ENCODE data around the gene RABL6.
"Not testable (repeated sequence)": the region's sequence is repeated elsewhere in the genome, so short reads cannot be mapped to it uniquely, and the experiment has no call there.

Gene RABL6, protein sequence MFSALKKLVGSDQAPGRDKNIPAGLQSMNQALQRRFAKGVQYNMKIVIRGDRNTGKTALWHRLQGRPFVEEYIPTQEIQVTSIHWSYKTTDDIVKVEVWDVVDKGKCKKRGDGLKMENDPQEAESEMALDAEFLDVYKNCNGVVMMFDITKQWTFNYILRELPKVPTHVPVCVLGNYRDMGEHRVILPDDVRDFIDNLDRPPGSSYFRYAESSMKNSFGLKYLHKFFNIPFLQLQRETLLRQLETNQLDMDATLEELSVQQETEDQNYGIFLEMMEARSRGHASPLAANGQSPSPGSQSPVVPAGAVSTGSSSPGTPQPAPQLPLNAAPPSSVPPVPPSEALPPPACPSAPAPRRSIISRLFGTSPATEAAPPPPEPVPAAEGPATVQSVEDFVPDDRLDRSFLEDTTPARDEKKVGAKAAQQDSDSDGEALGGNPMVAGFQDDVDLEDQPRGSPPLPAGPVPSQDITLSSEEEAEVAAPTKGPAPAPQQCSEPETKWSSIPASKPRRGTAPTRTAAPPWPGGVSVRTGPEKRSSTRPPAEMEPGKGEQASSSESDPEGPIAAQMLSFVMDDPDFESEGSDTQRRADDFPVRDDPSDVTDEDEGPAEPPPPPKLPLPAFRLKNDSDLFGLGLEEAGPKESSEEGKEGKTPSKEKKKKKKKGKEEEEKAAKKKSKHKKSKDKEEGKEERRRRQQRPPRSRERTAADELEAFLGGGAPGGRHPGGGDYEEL

GRCh38 chr9:136807281-136808074 is at the start of gene RABL6:
Gene RABL6 (plus strand): TSS chr9:136807948. CDS start chr9:136808197, 249 bp downstream.
- peak within 1 kb of the TSS; percentile 86 for H3K4me3 ChIP-seq (ENCODE audit: low read depth, low read length)

- H3K4me3 ChIP-seq (ENCODE audit: low read depth, low read length) = no peak overlapping the region
These were observed 48.7 kb upstream of the RABL6 start for GRCh38 chr9:136759001-136759400.

GRCh38 chr9:136759436-136760325 is 48.1 kb upstream of the RABL6 start:
- no peak overlapping the region for H3K4me3 ChIP-seq (ENCODE audit: low read depth, low read length)

- H3K4me3 ChIP-seq (ENCODE audit: low read depth, low read length) = no peak overlapping the region
These were observed 47.3 kb upstream of the RABL6 start for GRCh38 chr9:136760424-136760823.

DNA sequence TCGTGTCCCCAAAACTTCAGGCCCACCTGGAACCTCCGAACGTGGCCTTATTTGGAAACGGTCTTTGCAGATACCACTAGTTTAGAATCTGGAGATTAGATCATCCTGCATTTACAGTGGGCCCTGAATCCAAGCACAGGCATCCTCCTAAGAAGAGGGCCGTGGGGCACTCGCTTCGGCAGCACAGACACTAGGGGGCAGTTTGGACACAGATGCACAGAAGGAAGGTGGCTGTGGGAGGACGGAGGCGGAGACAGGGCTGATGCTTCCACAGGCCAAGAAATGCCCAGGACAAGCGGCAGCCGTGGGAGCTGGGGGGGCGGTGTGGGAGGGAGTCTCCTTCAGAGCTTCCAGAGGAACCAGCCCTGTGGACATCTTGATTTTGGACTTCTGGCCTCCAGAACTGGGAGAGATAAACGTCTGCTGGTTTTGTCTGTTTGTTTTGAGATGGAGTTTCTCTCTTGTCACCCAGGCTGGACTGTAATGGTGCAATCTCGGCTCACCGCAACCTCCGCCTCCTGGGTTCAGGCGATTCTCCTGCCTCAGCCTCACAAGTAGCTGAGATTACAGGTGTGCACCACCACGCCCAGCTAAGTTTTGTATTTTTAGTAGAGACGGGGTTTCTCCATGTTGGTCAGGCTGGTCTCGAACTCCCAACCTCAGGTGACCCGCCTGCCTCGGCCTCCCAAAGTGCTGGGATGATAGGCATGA is 46.8 kb upstream of the RABL6 start:
- H3K4me3 ChIP-seq (ENCODE audit: low read depth, low read length) = not testable (repeated sequence)

GRCh38 chr9:136761545-136761981 is 46.2 kb upstream of the RABL6 start:
- no peak overlapping the region for H3K4me3 ChIP-seq (ENCODE audit: low read depth, low read length)

GRCh38 chr9:136762221-136762691 is 45.5 kb upstream of the RABL6 start:
- no peak overlapping the region for H3K4me3 ChIP-seq (ENCODE audit: low read depth, low read length)

GRCh38 chr9:136762915-136763648 is 44.7 kb upstream of the RABL6 start:
- H3K4me3 ChIP-seq (ENCODE audit: low read depth, low read length) = no peak overlapping the region

DNA sequence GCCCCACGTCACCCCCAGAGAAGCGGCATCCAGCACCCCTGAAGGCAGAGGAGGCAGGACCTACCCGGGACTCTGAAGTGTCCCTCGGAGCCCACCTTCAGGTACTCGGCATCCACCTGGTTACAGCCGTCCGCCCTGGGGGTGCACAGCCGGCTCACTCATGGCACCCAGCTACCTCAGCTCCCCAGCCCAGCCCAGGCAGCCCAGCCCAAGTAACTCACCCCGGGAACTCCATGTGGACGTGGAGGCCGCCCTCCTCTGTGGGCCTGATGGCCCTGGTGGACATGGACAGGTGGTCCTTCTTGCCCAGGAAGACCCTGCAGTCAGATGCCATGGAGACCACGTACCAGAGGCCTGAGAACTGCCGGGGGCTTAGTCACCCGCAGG is 44.1 kb upstream of the RABL6 start:
- no peak overlapping the region for H3K4me3 ChIP-seq (ENCODE audit: low read depth, low read length)

DNA sequence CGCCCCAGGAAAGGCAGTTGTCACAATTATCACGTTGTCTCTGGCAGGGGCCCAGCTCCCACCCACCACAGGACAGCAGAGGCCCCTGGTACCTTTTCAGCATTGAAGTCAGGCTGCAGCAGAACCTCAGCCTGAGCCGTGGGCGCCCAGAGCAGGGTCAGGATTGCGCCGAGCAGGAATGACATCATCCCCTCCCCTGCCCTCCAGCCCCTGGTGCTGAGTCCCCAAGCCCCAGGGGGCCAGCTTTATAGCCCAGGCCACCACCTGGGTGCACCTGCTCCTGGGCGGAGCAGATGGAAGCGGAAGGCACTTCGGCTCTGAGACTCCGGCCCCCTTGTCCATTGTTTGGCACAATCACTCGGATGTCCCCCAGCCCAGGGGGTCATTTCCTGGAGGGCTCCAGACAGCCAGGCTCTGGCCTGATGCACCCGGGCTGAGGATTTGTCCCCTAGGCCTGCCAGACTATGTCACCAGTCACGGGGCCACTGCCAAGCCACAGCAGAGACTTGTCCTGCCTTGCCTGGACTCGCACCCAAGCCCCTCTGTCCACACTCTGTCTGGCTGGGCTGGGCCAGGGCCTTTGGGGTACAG is 43.4 kb upstream of the RABL6 start, which contains the start of gene LCN15:
LCN15 (minus strand) TSS at position 218 of the 591 bp plus-strand sequence; CDS start at position 188, 30 bp downstream.
- no peak within 1 kb of the TSS for H3K4me3 ChIP-seq (ENCODE audit: low read depth, low read length)

DNA sequence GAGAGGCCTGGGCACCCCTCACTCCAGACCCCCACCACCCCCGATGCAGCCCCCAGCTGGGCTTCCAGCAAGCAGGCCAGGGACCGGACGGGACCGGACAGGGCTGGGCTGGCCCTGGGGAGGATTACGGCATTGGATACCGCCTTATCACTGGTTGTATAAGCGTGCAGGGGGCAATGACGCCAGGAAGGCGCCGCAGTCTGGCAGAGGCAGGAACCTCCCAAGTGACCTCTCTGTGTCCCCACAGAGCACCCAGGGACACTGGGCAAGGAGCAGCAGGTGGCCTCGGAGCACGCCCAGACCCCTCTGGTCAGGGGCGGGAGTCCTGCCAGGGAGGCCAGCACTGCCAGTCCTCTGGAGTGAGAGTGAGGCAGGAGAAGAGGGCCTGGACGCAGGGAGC is 42.7 kb upstream of the RABL6 start:
- no peak overlapping the region for H3K4me3 ChIP-seq (ENCODE audit: low read depth, low read length)

GRCh38 chr9:136765745-136766409 is 41.9 kb upstream of the RABL6 start:
- not testable (repeated sequence) for H3K4me3 ChIP-seq (ENCODE audit: low read depth, low read length)

DNA sequence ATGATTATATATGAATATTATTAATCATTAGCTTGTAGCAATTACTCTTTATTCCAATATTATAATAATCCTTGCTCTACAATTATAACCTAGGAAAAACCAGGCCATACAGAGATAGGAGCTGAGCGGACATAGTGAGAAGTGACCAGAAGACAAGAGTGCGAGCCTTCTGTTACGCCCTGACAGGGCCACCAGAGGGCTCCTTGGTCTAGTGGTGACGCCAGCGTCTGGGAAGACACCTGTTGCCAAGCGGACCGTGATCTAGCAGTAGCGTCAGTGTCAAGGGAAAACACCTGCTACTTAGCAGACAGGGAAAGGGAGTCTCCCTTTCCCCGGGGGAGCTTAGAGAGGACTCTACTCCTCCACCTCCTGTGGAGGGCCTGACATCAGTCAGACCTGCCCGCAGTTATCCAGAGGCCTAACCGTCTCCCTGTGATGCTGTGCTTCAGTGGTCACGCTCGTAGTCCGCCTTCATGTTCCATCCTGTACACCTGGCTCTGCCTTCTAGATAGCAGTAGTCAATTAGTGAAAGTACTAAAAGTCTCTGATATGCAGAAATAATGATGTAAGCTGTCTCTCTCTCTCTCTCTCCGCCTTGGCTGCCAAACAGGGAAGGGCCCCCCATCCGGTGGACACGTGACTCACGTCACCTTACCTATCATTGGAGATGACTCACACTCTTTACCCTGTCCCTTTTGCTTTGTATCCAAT is 41.2 kb upstream of the RABL6 start:
- not testable (repeated sequence) for H3K4me3 ChIP-seq (ENCODE audit: low read depth, low read length)

DNA sequence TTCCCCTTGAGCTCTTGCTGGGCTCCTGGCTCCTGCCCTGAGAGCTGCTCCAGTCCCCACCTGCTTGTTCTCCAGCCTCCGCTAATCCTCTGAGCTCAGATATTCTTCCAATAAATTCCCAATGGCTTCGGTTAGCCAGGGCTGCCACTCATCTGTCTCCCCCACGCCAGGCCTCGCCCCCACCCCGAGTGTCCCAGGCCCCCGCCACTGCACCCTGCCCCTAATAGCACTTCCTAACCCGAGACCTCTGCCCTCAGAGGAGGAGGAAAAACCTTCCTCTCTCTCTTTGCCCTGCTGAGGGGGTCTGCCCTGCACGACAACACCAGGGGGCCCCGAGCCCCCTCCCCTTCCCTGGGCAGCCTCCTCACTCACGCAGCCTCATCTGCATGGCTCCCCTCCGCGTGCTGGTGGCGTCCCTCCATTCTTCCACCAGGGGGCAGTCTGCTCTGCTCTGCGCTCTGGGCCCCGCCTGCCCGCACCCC is 38.0 kb upstream of the RABL6 start:
- no peak overlapping the region for H3K4me3 ChIP-seq (ENCODE audit: low read depth, low read length)

- H3K4me3 ChIP-seq (ENCODE audit: low read depth, low read length) = no peak overlapping the region
These were observed 35.8 kb upstream of the RABL6 start for GRCh38 chr9:136771907-136772415.

- H3K4me3 ChIP-seq (ENCODE audit: low read depth, low read length) = no peak overlapping the region
These were observed 34.2 kb upstream of the RABL6 start for GRCh38 chr9:136773386-136774044.
